ENCODE measurements around the gene CSRNP3.

CSRNP3 gene

DNA sequence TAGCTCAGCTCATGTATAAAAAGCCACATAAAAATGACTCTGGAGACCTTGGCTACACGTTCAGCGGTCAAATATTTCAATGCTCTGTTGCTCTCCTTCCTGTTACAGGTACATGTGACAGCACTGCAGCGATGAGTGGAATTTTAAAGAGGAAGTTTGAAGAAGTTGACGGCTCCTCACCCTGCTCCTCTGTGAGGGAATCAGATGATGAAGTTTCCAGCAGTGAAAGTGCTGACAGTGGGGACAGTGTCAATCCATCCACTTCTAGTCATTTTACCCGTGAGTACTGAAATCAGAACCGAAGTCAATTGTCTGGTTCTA is 125.4 kb downstream of the CSRNP3 start:
- no peak for DNase-seq

DNA sequence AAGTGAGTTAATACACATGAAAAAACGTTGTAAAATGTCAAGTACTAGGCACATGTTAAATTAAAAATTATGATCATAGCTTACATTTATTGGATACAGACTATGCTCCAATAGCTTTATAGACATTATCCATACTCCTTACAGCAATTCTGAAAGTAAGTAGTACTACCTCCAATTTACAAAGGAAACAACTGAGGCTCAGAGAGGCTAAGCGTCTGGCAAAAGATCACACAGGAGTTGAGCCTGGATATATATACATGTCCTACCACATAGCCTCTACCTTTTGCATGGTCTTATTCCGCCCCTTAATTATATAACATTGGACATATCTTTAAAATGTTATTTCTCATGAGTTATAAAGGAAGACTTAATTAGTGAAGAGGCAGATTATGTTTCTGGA is 127.3 kb downstream of the CSRNP3 start:
- DNase-seq, result no peak

- no peak for DNase-seq
These were observed 131.8 kb downstream of the CSRNP3 start for GRCh38 chr2:165601065-165601830.

DNA sequence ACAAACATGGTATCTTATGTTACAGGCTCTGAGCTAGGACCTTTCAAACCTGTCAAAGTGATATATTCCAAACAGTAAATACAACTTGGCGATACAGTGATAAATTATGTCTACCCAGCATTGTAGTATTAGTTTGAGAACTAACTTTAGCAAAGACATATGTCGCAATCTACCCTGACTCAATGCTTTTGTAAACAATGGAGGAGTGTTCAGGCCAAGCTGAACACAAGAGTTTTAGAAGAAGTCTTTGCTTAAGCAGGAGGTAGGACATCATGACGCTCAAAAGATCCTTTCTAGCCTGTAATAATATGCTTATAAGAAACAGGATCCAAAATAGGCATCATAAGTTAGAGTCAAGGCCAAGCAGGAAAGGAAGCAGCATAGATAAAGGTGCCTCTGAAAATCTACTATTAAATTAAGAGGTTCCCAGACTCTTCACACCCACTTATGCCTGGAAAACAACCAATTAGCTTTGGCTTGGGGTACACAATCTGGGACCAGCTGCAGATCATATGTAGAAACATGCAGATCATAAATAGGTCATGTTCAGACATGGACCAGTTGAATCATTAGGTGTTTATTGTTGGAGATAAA is 132.5 kb downstream of the CSRNP3 start:
- no peak for DNase-seq

GRCh38 chr2:165609672-165610071 is 140.2 kb downstream of the CSRNP3 start:
- no peak for DNase-seq

GRCh38 chr2:165610591-165611029 is 141.1 kb downstream of the CSRNP3 start:
- no peak for DNase-seq

GRCh38 chr2:165617741-165618481 is 148.4 kb downstream of the CSRNP3 start:
- DNase-seq, result no peak

- no peak for DNase-seq
These were observed 149.3 kb downstream of the CSRNP3 start for GRCh38 chr2:165618806-165619205.

GRCh38 chr2:165621086-165621560 is 151.6 kb downstream of the CSRNP3 start:
- DNase-seq, result no peak

- no peak for DNase-seq
These were observed 153.7 kb downstream of the CSRNP3 start for GRCh38 chr2:165623161-165623560.

- no peak for DNase-seq
These were observed 154.4 kb downstream of the CSRNP3 start for GRCh38 chr2:165623783-165624469.

DNA sequence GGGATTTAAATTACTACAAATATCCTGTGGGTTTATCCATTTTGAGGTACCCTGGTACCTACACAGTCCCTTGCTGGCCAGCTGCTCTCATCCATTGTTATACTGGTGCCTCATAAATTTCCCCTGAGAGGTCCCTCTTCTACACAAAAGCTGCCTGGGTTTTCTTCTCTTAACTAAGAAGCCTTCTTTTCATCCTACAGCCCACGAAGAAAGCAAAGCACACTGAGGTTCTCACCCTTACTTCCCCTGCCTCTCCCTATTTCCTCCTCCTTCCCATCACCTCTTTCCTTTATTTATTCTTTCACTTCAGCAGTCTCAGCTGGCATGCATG is 154.9 kb downstream of the CSRNP3 start:
- DNase-seq, result no peak

DNA sequence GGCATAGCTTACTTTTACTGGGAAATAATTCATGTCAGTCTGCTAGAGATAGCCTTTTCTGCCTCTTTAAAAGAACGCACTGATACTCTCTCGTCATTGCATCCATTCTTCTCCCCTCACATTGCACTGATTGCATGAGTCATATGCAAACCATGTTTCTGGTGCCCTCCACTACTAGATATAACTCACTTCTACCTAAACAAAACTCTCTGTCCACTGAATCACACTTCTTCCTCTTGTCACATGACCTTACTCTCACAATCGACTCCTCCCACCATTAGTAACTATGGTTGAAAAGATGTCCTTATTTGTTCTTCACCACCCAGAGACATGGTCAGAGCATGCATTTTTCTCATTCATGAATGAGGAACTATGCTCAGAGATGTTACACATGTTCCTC is 158.0 kb downstream of the CSRNP3 start:
- peak; percentile 51 for DNase-seq

DNA sequence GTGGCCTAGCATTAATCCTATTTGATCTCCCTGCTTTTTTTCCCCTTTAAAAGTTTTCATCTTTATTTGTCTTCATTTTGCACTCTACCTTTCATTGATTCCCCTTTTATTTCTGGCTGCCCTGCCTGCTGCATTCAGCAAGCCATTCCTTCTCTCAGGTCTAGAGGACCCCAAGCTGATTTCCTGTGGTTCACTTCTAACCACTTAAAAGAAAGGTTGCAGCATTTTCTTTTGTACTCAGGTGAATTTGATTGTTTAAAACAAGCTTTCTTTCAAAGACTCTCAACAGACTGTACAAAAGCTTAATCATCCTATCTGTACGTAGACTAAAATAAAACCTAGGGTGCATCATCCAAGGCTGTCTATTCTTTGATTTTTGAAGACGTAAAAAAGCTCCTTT is 160.3 kb downstream of the CSRNP3 start:
- no peak for DNase-seq

DNA sequence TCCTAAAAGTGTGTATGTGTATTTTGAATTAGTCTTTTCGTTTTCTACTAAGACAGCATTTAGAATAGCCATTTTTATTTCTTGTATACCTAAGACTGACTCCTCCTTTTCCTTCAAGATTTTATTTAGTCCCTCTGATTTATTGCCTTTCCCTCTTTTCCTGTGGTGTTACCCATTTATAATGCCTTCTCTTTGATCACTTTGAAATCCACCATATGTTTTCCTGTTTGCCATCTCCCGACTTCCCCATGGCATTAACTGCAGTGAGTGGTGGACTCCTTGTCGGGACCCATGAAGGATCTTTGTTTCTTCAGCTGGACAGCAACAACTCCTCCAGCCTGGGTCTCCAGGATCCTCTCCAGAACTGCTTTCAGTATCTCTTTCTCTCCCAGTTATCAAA is 160.7 kb downstream of the CSRNP3 start:
- DNase-seq, result no peak

DNA sequence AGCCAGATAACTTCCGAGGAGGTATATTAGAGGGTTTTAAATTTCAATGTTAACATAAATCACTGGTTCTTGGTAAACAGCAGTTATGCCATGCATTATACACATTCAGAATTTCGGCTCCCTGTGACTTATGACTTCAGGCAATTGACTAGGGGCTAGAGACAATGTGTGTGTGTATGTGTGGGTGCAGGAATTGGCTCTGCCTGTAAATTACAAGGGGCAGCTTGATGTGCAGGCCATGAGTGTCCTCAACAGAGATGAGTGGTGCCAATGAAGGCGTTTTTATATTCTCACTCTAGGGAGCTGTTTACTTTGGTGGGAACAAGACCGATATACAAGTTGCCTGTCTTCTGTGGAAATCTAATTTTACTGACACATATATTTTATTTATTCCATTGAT is 161.6 kb downstream of the CSRNP3 start:
- DNase-seq, result no peak

DNA sequence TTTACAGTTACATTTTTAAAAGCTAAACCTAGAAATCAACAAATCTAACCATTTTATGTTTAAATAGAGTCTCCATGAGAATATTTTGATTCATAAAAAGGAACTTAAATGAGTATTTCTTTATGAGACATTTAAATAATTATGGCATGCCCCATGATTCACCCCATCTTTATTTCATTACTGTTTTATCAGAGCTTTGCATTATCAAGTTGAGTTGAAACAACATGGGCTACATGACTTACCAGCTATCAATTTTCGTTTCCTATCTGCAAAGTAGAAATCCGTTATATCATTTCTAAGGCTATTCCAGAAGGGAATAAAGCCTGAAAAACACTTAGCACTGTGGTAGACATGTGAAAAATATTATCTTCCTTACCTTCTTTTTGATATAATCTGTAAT is 163.1 kb downstream of the CSRNP3 start:
- no peak for DNase-seq

DNA sequence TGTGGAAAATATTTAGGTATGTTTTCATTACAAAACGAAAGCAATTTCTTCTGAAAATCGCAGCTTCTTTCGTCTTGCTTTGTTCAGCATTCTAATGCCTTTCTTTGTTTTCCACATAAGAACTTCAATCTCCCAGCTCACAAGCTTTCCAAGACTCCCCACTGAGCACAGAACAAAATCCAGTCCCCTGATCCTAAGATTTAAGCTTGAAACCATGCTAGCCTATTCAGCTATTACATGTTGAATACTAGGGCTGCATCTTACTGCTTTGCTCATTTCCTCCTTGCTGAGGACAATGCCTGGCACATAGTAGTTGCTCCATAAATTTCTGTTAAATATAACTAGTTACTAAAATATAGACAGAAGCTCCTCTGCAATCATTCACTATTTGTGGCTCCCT is 163.9 kb downstream of the CSRNP3 start:
- DNase-seq, result no peak

- no peak for DNase-seq
These were observed 164.8 kb downstream of the CSRNP3 start for GRCh38 chr2:165634282-165634681.

DNA sequence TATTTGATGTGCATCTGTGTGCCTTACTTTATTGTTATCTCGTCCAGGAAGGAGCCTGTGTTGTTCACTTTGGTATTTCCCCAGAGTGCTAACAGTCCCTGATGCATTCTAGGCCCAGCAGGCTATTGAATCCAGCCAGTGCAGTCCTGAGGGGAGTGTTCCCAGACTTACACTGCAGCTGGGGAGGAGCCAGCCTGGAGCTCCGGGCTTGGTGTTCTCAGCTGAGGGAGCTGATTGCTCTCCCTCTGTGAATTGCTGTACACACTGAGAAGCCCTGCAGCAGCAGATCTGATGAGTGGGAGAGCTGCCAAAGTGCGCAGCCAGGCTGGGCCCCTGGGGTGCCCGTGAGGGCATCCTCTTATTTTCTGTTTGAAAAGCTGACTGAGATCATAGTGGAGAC is 165.4 kb downstream of the CSRNP3 start:
- peak; percentile 6 for DNase-seq

DNA sequence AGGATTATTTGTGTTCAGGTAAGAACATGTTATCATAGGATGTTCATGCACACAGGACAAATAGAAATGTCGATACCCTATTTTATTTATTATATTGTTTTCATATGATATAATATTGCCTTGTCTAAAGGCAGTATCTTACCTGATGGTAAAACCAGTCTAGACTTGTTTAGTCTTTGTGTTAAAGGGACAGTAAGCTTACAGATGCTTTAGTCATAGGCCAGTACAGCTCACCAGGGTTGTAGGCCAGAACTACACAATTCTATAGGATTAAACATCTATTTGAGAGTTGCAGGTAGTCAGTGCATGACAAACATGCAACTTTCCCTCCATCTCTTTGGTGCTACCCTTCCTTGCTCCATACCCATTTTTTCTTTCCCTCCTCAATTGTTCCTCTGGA is 166.0 kb downstream of the CSRNP3 start:
- DNase-seq, result no peak

GRCh38 chr2:165636959-165637358 is 167.5 kb downstream of the CSRNP3 start:
- no peak for DNase-seq

GRCh38 chr2:165637396-165637795 is 167.9 kb downstream of the CSRNP3 start:
- DNase-seq, result no peak

GRCh38 chr2:165639504-165639903 is 170.0 kb downstream of the CSRNP3 start:
- no peak for DNase-seq
